GM21390 (cell line): Measurements from ENCODE around the gene C2CD2L.
"Not testable (repeated sequence)": the region's sequence is repeated elsewhere in the genome, so short reads cannot be mapped to it uniquely, and the experiment has no call there.

Experiments used
- ATAC-seq: cut with Tn5 transposase; IDR thresholded peaks from one replicate; pipeline ENCODE4 v1.9.1; 2021; ENCODE audit not compliant: unreplicated experiment

The C2CD2L gene

DNA sequence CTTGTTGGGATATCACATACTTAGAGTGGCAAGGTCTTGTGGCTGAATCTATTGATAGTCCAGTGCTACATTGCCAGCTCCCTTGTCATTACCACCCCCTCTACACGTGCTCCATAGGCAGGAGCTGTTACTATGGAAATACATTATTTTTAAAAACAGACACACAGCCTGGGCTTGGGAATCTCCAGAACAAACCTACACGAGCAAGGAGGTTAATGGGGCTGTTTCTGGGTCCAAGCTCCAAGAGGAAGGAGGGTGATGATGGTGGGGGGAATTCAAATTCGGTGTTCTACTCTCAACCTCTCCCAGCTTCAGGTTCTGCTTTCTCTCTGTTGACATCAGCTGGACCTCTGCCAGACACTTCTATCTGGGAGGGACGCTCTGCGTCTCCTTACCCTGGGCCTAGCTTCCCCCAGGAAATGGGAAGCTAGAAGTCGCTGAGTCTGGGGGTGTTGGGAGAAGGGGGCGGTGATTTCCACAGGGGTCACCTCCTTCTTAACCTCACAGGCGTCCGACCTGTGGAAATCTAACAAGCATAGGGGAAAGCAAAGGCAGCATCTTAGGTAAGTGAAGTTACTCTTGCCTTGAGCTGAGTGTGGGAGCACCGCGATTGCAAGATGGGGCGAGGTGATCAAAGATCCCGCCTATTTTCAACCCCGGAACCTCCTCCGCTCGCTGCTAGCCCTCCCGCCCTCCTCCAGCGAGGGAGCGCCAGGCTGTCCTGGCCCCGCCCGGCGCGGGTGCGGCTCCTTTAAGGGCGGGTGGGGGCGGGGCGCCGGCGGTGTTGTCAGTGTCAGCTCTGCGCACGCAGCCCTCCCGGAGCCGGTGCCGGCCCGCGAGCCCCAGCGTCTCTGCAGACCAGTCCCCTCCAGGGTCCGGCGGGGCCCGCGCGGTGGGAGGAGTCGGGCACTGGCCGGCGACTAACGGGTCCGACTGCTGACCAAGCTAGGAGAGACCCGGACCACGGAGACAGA is at the start of gene C2CD2L:
TSS of gene C2CD2L (plus strand) at position 781 of the 974 bp plus-strand sequence. CDS start 398 bp downstream, outside the sequence.
- ATAC-seq, result peak; percentile 74

DNA sequence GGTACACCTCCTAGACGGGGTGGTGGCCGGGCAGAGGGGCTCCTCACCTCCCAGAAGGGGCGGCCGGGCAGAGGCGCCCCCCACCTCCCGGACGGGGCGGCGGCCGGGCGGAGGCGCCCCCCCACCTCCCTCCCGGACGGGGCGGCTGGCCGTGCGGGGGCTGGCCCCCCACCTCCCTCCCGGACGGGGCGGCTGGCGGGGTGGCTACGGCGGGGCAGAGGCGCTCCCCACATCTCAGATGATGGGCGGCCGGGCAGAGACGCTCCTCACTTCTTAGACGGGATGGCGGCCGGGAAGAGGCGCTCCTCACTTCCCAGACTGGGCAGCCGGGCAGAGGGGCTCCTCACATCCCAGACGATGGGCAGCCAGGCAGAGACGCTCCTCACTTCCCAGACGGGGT is 48.0 kb upstream of the C2CD2L start:
- ATAC-seq, result not testable (repeated sequence)

DNA sequence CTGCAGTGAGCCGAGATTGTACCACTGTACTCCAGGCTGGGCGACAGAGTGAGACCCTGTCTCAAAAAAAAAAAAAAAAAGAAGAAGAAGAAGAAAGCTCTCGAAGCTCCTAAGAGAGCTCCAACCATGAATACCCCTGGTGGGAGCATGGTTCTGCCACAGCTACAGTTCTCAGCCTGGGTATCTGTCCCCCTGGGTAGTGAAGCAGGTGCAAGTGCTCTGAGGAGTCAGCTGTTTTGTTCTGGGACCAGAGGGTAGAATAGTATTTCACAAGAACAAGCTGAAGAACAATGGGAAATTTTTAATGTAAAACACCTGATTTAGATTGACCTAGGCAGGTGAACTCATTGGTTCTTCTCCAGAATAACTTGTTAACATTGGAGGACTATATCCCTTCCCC is 45.9 kb upstream of the C2CD2L start:
- no peak for ATAC-seq

DNA sequence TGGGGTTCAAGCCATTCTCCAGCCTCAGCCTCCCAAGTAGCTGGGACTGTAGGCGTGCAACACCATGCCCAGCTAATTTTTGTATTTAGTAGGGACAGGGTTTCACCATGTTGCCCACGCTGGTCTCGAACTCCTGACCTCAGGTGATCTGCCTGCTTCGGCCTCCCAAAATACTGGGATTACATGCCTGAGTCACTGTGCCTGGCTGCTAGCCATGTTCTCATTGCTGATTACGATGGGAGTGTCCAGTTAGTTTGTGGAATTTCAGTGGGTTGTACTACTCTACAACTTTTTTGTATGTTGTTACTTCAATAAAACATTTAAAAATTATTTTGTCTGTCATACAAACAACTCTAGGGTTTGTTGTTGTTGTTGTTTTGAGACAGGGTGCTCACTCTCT is 44.4 kb upstream of the C2CD2L start:
- no peak for ATAC-seq

DNA sequence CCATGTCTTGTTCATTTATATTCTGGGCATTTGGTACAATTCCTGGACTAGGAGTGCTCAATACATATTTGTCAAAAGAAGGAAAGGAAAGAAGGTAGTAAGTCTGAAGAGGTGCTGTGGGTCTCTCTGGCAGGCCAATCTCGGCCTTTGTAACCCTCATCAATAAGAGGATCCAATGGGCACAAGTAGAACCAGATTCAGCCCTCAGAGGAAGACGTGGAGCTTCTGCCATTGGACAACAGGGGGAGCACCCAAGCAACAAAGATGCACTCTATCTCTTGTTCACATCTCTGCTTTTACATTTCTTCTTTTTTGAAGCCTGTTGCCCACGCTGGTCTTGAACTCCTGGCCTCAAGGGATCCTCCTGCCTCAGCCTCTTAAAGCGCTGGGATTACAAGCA is 41.8 kb upstream of the C2CD2L start:
- no peak for ATAC-seq

DNA sequence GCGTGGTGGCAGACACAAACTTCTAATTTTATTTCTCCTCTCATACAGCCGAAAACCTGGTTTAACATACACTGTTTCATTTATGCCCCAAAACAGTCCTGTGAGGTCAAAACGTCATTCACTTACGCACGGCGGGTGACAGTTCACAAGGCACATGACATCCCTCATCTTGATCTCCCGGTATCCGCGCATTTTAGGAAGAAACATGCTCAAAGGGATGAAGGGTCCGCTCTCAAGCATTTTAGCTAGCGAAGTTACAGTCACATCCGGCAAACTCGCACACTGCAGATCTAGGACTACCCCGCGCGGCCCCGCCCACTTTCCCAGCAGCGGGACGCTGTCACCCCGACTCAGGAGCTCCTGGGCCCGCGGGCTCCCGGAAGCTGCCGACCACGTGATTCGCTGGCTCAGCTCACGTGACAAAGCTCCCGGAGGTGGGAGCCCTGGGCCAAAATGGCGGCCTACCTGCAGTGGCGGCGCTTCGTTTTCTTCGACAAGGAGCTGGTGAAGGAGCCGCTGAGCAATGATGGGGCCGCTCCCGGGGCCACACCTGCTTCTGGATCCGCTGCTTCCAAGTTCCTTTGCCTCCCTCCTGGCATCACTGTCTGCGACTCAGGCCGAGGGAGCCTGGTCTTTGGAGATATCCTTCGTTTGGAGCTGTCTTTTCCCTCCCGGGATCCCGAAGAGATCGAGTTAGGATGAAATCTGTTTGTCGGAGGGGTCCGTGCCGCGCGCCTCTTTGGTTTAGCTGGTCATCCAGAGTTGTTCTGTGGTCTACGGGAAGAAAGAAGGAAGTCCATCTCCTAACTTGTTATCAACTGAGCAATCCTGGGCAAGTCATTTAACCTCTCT is 39.5 kb upstream of the C2CD2L start, which contains the start of gene VPS11:
TSS of gene VPS11 (plus strand) at position 448 of the 852 bp plus-strand sequence. CDS start at position 454, 6 bp downstream.
- ATAC-seq, result peak; percentile 85

DNA sequence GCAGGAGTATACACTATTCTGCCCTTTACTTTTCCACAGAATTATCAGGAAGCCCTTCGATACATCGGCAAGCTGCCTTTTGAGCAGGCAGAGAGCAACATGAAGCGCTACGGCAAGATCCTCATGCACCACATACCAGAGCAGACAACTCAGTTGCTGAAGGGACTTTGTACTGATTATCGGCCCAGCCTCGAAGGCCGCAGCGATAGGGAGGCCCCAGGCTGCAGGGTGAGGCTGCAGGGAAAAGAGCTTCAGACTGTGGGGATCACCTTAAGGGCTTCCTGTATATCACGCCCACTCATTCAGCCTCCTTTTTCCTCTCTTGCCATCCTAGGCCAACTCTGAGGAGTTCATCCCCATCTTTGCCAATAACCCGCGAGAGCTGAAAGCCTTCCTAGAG is 29.3 kb upstream of the C2CD2L start:
- no peak for ATAC-seq

DNA sequence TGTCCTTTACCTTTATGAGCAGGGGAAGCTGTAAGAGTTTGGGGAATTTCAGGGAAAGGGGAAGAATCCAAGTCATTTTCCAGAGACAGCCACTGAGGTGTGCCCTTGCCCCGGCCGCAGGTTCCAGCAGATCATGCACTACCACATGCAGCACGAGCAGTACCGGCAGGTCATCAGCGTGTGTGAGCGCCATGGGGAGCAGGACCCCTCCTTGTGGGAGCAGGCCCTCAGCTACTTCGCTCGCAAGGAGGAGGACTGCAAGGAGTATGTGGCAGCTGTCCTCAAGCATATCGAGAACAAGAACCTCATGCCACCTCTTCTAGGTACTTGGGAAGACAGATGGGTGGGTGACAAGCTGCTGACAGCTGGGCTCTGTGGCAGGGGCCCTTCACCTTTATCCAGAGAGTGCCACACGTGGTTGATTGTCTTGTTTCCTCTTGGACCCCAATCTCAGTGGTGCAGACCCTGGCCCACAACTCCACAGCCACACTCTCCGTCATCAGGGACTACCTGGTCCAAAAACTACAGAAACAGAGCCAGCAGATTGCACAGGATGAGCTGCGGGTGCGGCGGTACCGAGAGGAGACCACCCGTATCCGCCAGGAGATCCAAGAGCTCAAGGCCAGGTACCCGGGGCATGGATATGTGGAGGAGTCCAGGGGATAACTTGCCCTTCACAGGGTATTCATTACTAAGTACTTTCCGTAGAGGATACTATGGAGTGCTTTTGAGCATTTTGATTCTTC is 28.3 kb upstream of the C2CD2L start:
- ATAC-seq, result no peak

DNA sequence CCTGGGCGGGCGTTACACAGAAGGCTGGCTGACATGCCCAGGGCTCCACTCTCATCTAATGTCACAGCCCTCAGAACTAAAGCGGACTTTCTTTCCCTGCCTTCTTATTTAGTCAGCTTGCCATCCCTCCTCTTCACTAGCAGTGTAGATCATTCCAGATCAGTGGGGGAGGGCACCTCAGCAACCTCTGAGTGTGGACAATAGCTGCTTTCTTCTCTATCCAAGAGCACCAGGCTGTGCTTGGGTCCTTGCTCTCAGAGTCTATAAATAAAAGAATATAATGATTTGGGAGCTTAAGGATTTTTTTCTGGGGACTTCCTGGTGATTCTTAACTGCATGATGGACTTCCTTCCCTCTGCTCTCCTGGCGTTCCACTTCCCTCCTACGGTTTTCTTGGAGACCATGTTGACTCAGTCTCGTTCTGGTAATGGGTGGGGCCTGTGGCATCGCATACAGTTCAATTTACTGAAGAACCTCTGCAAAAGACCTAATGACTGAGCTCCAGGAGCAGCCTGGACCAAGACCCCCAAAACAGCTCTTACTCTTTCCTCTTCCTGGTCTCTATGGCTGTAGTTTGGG is 25.4 kb upstream of the C2CD2L start:
- ATAC-seq, result no peak

DNA sequence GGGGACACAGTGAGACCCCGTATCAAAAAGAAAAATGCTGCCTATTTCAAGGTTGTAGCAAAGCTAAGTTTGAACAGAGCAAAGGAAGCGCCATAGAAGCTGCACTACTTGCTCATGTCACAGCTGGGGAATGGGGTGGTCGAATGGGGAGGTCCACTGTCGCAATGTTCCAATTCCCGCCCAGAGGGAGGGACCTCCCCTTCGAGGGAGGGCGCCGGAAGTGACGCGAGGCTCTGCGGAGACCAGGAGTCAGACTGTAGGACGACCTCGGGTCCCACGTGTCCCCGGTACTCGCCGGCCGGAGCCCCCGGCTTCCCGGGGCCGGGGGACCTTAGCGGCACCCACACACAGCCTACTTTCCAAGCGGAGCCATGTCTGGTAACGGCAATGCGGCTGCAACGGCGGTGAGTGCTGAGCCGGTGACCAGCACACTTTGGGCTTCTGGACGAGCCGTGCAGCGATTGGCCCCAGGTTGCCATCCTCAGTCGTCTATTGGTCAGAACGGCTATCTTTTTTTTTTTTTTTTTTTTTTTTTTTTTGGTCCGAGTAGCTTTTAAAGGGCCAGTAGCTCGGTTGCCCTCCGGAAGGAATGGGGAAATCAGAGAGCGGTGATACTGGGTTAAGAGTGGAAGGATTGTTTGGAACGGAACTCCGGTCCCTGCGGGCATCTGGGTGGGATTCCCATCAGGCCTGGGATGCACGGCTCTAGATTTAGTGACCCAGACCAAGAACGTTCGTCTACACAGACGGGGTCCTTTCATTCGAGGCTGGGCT is 22.3 kb upstream of the C2CD2L start, which contains the start of gene HMBS:
TSS of gene HMBS (plus strand) at position 219 of the 774 bp plus-strand sequence. CDS start at position 372, 153 bp downstream.
- ATAC-seq, result peak; percentile 92

DNA sequence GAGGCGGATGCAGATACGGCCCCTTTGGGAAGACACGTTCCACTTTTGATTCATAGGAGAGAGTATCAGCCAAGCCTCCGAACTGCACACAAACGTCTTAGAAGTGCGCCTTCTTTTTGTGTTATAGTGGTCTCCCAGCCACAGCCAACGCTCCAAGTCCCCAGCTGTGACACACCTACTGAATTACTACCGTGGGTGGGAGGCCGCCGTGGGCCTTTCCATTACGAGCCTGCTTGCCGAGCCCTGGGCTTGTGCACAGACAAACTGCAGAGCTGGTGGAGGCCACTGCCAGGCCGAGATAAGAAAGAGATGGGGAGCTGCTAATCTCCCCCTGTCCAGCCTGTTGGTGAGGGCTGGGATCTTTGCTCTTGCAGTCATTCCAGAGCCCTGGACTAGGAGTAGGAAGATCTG is 21.7 kb upstream of the C2CD2L start:
- no peak for ATAC-seq

DNA sequence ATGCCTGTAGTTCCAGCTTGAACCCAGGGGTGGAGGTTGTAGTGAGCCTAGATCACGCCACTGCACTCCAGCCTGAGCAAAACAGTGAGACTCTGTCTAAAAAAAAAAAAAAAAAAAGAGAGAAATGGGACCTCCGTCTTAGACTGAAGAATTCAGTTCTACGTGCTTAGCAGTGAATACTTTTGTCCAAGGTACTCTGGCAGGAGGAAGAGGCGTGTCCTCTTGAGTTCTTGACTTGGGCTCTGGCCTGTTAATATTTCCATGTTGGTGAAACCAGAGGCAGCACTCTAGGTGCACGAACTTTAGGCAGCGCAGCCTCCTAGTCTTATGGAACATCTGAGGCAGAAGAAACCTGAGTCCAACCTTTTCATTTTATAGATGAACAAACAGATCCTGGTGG is 20.0 kb upstream of the C2CD2L start:
- ATAC-seq, result no peak

DNA sequence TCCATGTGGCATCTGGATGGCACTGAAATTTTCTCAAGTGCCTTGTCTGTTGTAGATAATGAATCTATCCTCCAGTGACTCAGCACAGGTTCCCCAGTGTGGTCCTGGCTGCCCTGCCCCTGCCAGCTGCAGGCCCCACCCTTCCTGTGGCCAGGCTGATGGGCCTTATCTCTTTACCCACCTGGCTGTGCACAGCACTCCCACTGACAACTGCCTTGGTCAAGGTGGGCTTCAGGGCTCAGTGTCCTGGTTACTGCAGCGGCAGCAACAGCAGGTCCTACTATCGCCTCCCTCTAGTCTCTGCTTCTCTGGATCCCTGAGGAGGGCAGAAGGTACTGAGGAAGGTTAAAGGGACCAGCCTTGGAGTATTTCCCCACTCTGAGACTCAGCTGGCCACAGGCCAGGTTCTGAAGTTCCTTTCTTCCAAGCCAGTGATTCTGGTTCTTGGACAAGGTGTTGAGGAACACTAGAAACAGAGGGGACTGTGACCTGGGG is 19.4 kb upstream of the C2CD2L start:
- ATAC-seq, result no peak

DNA sequence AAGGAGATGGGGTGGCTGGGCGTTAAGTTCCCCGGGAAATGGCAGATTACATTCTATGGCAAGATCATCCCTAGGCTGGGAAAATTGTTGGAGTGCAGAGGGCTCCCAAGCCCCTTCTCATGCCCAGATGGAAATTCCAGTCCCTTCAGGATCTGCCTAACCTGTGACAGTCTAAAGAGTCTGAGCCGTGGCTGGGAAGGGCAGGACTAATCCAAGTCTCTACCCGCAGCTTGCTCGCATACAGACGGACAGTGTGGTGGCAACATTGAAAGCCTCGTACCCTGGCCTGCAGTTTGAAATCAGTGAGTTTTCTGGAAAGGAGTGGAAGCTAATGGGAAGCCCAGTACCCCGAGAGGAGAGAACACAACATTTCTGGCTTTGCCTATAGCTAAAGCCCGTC is 18.7 kb upstream of the C2CD2L start:
- no peak for ATAC-seq

DNA sequence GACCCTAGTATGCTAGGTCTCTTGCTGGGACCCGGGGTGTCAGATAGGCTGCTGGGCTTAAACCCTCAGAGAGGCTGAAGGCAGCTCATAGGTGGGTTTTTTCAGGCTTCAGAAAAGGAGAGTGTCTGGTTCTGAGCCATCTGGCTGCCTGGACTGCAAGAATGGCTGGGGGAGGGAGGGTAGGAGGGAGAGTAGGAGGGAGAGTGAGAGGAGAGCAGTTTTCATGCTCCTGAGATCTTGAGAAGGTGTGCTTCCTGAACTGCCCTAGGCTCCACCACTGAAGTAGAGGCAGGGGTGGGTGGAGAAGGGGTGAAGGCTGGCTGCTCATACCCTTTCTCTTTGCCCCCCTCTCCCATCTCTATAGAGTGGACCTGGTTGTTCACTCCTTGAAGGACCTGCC is 17.8 kb upstream of the C2CD2L start:
- ATAC-seq, result no peak

DNA sequence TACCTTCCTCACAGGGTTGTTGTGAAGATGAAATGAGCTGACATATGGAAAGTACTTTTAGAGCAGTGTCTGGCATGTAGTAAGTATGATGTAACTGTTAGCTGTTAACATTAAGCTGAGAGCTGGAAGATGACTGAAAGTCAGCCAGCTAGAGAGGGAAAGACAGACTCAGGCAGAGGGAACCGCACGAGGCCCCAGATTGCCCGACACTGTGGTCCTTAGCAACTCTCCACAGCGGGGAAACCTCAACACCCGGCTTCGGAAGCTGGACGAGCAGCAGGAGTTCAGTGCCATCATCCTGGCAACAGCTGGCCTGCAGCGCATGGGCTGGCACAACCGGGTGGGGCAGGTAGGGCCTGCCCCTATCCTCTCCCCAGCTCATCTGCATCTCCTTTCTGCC is 16.0 kb upstream of the C2CD2L start:
- no peak for ATAC-seq

DNA sequence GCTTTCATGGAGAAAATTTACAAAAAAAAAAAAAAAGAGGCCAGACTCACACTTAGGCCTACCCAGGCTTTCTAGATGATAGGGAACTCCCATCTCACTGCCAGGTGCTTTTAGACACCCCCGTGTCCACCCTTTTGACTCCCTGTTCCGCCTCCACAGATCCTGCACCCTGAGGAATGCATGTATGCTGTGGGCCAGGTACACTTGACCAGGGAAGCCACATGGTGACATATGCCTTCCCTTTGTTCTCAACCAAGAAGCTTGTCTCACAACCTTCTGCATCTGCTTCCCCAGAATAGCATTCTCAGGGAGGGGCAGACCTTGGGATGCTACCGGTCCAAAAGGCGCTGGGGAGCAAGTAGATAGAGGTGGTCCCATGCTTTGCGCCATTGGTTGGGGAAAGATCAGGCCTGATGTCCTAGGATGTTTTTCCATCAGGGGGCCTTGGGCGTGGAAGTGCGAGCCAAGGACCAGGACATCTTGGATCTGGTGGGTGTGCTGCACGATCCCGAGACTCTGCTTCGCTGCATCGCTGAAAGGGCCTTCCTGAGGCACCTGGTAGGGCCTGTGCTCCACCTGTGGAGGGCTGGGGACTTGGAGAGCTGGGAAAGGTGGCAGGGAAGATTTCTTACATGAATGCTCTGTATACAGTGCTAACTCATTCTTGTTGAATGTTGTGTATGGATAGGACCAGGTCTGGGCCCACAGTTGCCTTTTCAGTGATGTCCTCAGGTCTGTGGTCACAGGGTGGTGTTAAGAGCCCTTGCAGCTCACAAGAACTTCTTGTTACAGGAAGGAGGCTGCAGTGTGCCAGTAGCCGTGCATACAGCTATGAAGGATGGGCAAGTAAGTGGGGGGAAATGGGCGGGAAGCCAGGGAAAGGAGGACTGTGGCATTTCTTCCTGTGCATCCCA is 14.9 kb upstream of the C2CD2L start:
- ATAC-seq, result no peak
